Ishikawa (cell line): ENCODE results near the gene SLC7A1.

Experiments
- CEBPB ChIP-seq: IDR thresholded peaks from 2 replicates; pipeline ENCODE4 v1.6.1; 2012
- CREB1 ChIP-seq: IDR thresholded peaks from 2 replicates; pipeline ENCODE4 v1.6.1; 2012; ENCODE audit warnings: low read depth
- EP300 ChIP-seq: IDR thresholded peaks from 2 replicates; pipeline ENCODE4 v1.6.1; 2012; ENCODE audit warnings: borderline replicate concordance
- RAD21 ChIP-seq: IDR thresholded peaks from 2 replicates; pipeline ENCODE4 v1.6.1; 2012; ENCODE audit warnings: low read depth
- REST ChIP-seq: IDR thresholded peaks from 2 replicates; pipeline ENCODE4 v1.6.1; 2012; ENCODE audit warnings: low read depth, mild to moderate bottlenecking
- TAF1 ChIP-seq: IDR thresholded peaks from 2 replicates; pipeline ENCODE4 v1.6.1; 2012; ENCODE audit warnings: low read depth, mild to moderate bottlenecking
- USF1 ChIP-seq: IDR thresholded peaks from 2 replicates; pipeline ENCODE4 v1.6.1; 2012
- YY1 ChIP-seq: IDR thresholded peaks from 2 replicates; pipeline ENCODE4 v1.6.1; 2012; ENCODE audit warnings: low read depth
- ZBTB7A ChIP-seq: IDR thresholded peaks from 2 replicates; pipeline ENCODE4 v1.6.1; 2012; ENCODE audit warnings: low read depth

GRCh38 chr13:29613101-29613500 is 17.6 kb upstream of the SLC7A1 start:
- TF ChIP-seq TAF1 (no peak), EP300 (no peak), USF1 (no peak), ZBTB7A (no peak), REST (no peak), CEBPB (no peak), YY1 (no peak), CREB1 (no peak), RAD21 (no peak)
